GM19099 (cell line): ENCODE measurements around the gene TLR9.

Experiments used
- POLR2A ChIP-seq: IDR thresholded peaks from 3 replicates; pipeline ENCODE4 v1.6.1; 2011; ENCODE audit warnings: low read depth; ENCODE audit not compliant: insufficient read length; ENCODE audit errors: extremely low read depth

Gene TLR9

DNA sequence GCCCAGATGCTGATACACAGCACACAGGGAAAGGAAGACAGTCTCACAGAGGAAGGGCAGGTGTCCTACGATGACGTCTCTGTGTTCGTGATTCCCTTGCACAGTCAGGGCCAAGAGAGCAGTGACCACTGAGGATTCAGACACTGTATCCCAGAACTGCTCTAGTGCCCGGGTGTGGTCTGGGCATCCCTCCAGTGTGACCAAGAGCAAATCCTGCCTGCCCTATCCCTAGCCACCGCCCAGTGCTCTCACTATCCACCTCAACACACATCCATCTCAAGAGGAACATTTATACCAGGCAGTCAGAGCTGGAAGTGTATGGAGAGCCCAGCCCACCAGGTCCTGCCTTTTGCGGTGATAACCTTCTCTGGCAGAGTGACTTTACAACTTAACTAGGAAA is 24.2 kb upstream of the TLR9 start:
- no peak for TF ChIP-seq POLR2A

DNA sequence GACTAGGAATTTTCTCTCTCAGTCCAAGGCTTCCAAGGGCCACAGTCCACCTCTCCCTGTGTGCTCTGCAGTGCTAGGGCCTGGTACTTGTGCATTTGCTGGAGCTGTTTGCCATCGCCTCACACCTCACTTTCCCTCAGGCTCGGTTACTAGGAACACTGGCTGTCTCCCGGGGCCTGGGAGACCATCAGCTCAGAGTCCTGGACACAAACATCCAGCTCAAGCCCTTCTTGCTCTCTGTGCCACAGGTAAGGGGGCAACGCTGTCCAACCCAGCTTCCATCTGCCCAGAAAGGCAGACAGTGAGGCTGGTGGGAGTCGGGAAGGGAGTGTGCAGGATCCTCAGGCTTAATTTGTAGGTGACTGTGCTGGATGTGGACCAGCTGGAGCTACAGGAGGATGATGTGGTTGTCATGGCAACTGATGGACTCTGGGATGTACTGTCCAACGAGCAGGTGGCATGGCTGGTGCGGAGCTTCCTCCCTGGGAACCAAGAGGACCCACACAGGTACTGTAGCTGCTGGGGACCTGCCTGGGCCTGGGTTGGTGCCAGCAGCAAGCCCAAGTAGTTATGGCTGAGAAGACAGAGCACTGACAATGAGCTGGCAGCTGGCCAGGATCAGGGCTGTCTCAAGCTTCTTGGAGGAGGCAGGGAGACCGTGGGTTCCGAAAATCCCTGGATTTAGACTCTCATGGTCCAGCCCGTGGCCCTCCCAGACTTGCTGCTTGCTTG is 23.5 kb upstream of the TLR9 start:
- no peak for TF ChIP-seq POLR2A

DNA sequence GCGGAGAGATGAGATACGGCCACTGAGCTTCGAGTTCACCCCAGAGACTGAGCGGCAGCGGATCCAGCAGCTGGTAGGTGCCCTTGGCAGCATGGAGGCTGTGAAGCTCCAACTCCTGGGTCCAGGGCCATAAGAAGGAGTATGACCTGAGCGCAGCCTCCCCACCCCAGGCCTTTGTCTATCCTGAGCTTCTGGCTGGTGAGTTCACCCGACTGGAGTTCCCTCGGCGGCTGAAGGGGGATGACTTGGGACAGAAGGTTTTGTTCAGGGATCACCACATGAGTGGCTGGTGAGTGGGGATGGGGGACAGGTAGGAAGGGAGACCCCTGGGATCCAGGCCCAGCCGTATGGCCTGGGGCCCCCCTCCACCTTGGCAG is 22.7 kb upstream of the TLR9 start:
- no peak for TF ChIP-seq POLR2A

DNA sequence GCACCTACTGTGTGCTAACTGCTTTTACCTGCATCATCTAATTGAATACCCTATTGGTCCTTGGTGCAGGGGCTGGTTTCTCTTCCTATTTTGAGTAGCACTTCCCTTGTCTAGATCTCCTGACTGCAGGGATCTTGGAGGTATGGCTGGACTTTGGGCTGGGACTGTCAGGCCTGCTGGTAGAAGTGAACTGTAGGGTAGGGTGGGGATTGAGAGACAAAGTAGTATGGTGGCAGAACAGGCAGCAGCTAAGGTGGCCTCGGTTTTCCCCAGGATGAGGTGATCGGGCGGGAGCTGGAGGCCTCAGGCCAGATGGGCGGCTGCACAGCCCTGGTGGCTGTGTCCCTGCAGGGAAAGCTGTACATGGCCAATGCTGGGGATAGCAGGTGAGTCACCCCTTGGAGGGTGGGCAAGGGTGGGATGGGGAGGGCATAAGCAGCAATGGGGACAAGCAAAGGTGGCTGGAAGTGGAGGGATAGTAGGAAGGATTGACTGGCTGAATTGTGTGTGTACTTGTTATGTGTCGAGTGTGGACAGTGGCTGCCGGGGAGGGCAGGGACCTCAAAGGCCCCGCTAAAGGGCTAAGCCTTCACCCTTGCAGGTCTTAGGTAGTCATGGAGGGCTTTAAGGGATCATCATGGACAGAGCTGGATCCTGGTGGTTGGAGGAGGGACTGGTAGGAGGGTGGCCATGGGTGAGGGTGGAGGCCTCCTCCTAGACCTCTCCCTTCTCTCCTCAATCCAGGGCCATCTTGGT is 22.1 kb upstream of the TLR9 start:
- no peak for TF ChIP-seq POLR2A

DNA sequence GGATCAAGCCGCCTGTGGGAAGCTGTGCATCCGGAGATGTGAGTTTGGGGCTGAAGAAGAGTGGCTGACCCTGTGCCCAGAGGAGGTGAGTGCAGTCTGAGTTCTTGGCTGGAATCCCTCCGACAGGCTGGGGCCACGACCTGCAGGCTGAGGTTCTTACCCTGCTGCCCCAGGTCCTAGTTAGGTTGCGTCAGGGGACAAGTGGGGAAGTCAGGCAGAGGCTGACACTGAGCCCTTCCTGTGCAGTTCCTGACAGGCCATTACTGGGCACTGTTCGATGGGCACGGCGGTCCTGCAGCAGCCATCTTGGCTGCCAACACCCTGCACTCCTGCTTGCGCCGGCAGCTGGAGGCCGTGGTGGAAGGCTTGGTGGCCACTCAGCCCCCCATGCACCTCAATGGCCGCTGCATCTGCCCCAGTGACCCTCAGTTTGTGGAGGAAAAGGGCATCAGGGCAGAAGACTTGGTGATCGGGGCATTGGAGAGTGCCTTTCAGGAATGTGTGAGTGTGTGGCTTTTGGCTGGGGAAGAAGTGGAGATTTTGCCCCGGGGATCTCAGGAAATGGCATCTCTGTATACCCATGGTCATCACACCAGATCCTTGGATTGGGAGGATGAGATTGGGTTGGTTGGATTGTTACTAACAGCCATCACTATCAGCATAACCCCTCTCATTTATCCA is 21.4 kb upstream of the TLR9 start:
- TF ChIP-seq POLR2A, result no peak

DNA sequence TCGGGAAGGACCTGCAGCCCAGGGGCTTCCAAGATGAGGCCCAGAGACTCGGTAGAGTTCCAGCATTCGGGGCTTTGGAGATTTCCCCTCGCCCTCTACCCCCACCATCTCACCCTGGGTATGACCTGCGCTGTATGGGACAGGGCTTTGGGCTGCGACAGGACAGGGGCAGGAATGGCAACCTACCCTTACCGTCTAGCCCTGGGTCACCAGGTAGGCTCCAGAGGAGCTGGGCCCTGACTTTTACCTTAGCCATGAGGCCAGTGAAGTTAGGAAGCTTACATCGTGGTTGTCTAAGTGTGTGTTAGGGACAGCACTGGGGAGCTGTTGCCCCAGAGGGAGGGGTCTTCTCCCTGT is 20.8 kb upstream of the TLR9 start:
- TF ChIP-seq POLR2A, result no peak

DNA sequence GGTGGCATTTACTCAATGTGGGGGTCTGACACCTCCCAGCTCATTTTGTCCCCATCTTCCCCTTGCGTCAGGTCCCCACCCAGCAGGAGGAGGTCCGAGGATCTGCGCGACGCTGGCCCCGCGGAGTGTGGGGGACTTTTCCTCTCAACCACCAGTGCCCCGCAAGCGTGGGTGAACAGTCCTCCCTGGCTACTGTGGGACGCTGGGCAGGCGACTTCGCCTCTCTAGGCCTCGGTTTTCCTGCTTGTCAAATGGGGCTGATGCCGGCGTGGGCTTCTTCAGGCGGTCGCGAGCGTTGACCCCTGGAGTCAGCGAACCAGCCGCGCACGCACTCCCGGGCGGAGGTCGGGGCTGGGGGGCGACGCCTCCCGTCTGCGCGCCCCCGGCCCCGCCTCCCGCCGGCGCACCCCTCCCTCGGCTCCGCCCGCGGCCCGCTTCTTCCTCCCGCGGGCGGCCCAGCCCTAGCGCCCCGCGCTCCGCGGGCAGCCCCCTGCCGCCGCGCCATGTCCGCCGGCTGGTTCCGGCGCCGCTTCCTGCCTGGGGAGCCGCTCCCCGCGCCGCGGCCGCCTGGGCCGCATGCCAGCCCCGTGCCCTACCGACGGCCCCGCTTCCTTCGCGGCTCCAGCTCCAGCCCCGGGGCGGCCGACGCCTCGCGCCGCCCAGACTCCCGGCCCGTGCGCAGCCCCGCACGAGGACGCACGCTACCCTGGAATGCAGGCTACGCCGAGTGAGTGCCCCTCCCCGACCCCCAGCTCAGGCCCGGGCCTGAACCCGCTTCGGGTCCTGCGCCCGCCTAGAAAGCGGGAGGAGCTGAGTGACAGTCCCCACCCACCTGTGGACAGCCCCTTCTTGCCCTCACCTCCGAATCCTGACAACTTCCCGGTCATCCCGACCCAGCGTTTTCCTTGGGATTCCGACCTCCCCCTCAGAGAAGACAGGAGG is 20.1 kb upstream of the TLR9 start, which contains the start of gene PPM1M:
PPM1M (plus strand) TSS at position 438 of the 942 bp plus-strand sequence; CDS start at position 504, 66 bp downstream.
- peak; percentile 2 for TF ChIP-seq POLR2A

DNA sequence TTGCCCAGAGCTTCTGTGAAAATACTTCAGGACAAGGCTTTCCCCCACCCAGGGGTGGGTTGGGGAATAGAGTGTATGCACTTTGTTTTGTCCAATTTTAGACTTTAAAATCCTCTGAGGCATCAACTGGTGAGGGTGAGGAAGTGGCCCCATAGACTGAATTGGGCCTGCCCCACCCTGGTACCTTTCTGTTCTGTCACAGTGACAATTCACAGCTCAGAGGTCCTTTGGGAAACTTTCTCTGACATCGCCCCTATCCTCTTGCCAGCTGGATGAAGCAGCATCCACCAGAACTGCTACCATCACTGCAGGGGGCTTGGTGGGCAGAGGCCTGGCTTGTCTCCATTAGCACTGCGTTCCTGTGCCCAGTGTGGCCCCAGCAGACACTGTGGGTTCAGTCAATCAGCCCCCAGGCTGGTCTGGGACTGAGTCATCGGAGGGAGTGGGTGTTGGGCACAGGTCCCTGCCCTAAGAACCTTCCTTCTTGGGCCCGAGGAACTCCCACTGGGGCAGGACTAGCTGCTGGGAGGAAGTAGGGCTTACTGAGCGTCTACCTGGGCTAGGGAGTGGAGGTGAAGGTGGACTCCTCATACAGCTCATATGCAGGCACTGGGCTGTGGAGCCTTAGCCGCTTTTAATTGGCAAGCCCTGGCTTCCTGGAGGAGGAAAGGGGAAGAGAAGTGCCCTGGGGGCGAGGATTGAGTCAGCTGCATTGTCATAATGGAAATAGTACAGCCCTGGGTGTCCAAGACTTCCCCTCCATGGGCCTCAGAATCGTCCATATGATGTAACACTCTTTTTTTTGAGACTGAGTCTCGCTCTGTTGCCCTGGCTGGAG is 18.6 kb upstream of the TLR9 start:
- TF ChIP-seq POLR2A, result no peak

DNA sequence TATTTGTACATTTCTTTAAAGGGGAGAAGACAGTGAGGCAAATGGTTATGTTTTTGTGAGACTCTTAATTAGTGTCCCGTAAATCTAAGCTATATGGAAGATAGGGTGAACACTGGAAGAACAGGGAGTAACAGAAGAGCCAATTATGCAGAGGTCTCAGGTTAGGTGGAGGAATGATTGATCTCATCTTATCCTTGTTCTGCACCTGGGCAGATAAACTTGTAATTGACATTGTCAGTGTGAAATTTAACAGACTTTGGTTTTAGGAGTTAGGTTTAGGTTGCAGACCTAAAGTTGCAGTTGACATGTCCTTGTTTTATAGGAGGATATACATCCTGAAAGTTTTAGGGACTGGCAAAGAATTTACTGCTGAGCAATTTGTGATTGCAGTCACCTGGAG is 16.6 kb upstream of the TLR9 start:
- TF ChIP-seq POLR2A, result no peak

DNA sequence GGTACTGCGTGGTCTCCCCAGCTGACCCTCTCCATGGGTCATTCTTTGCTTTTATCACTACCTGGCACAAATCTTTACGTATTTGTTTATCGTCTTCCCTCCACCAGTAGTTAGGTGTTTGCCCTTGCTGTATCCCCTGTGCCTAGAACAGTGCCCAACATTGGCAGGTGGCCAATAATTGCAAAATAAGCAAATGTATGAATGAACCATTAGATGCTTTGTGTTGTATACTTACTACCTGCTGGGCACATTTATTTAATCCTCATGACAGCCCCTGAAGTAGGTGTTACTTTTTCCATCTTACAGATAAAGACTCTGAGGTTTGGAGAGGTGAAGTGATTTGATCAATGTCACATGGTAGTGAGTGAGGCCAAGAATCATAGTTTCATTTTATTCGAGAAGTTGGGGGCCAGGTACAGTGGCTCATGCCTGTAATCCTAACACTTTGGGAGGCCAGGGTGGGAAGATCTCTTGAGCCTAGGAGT is 15.5 kb upstream of the TLR9 start:
- no peak for TF ChIP-seq POLR2A

DNA sequence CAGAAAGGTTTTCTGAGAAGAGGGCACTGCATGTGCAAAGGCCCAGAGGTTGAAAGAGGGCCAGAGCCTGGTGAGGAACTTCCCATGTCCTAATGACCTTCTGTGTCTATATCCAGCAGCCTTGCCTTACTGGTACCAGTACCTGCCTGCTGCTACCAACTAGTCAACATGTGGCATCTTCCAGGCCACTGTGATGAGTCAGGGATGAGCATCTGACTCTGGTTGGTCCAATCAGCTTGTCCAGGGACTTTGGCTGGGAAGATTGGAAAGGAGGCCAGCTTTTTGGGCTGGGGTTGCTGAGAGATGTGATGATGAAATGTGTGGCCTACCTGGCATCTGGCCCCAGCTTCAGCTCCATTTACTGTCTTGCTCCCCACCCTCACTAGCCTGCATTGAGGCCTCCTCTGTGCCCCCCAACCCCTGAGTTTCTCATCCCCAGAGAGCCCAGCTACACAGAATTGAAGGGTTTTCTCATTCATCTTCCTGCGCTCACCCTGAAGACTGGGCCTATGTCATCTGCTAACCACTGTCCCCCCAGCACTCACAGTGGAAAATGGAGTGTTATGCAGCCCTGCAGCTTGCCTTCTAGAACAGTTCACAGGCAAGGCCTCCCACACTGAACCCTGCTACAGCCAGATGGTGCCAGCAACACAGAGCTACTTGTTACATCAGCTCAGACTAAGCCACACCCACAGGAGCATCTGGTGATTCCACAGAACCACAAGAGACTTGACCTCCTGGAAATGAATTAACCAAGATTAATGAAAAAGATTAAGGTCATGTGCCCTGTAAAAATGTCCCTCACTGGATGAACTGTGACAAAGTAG is 14.8 kb upstream of the TLR9 start:
- no peak for TF ChIP-seq POLR2A

DNA sequence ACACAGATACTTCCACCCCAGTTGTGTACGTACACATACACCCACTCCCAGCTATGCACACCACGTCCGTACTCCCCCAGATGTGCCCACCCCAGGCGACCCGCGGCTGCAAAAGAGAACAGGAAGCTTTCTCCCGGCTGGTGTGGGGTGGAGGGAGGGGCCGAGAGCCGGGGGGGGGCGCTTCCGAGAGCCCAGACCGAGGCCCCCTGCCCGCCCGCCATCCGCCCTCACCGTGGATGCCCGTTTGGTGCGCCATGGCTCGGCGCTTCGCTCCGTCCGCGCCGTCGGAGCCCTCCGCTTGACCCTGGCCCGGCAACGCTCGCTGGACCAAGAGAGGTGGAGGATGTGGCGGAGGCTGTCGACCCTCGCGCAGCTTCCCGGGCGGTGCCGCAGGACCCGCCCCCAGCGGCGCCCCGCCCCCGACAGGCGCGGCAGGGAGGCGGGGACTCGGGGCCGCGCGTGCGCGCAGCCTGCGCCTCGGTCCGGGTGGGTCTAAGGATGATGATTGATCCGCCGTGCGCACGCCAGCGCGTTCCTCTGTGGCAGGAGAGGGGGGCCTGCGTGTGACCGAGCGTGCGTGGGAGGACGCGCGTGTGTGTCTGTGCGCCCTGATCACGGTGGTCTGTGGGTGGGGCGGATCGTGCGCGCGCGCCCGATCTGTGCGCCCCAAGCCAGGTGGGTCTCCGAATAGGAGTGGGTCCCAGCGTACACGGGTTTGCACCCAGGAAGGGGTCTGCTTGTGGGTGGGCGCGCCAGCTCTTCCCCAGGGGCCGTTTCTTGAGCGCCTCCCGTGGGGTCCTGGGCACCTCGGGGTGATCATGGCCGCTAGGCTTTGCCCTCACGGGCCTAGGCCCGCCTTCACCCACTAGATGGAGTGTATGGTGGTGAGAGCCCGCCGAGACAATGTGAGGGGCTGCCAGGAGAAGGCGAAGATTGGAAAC is 13.6 kb upstream of the TLR9 start, which contains the start of gene TWF2:
TWF2 (minus strand) TSS at position 398 of the 941 bp plus-strand sequence; CDS start at position 256, 142 bp downstream.
- peak; percentile 94 for TF ChIP-seq POLR2A

DNA sequence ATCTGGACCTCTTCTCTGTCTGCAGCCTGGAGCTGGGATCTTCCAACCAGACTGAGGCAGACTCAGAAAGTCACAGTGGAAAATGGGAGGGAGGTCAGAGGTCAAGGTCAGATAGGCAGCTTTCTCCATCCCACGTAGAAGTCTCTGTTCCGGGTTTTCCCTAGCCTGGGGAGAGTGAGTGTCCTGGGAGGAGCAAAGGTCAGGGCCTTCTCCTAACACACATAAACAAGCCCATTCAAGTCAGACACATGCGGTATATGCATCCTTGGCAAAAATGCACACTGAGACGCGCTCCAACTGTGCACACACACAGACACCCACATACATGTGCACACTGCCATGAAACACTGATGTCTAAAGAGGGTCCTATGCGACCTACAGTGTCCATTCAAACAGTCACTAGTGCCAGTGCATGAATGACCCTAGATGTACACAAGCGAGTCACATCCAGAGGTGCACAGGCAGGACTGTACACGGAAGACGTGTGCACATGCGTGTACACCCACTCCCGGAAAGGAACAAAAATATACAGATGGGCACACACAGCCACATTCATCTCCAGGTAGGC is 12.8 kb upstream of the TLR9 start:
- no peak for TF ChIP-seq POLR2A
